Stimulated activated CD8-positive, alpha-beta memory T cell treated with anti-CD3 and anti-CD28 coated beads, Interleukin-7, amount 100 ng/mL, for 4 hours (primary cell): Measurements from ENCODE around the gene MBP.
A peak's percentile ranks its signal among the peaks of the same experiment; 100 is the strongest.

ENCODE experiments used
- DNase-seq, 2 donors: peaks; one replicate each; pipeline ENCODE4 v3.0.0-alpha.2; 2020; ENCODE audit warnings: low read depth in 2 of 2

The MBP gene

GRCh38 chr18:77084688-77085035 lies 47.9 kb downstream of the MBP start:
- no peak for DNase-seq

GRCh38 chr18:77082316-77082955 lies 50.1 kb downstream of the MBP start:
- DNase-seq = no peak

DNA sequence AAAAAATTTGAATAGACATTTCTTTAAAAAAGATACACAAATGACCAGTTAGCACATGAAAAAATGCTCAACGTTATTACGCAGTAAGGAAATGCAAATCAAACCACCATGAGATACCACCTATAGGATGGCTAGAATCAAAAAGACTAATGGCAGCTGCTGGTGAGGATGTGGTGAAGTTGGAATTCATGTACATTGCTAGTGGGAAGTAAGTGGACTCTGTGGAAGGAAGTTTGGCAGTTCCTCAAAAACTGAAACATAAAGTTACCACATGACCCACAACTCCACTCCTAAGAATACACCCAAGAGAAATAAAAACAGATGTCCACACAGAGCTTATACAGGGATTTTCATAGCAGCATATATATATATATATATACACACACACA lies 51.2 kb downstream of the MBP start:
- DNase-seq = no peak

- DNase-seq = no peak
These were observed 52.5 kb downstream of the MBP start for GRCh38 chr18:77079954-77080682.

DNA sequence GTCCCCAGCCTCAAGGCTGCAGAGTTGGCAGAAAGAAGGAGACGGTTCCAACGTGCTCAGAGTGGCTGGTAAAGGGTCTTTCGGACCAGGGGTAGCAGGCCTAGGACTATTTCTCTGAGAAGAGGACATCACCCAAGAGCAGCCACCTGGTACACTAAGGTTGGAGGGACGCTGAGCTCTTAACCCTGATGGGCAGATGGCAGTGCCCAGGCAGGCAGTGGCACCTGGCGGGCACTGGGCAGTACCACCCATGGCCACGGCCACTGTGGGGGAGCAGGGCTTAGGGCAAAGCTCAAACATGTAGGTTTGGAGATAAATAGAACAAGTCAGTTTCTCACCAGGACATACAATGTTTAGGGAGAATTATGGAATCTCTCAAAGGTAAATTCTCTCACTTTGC lies 53.5 kb downstream of the MBP start:
- no peak for DNase-seq

- DNase-seq = no peak
These were observed 53.9 kb downstream of the MBP start for GRCh38 chr18:77078690-77079070.

DNA sequence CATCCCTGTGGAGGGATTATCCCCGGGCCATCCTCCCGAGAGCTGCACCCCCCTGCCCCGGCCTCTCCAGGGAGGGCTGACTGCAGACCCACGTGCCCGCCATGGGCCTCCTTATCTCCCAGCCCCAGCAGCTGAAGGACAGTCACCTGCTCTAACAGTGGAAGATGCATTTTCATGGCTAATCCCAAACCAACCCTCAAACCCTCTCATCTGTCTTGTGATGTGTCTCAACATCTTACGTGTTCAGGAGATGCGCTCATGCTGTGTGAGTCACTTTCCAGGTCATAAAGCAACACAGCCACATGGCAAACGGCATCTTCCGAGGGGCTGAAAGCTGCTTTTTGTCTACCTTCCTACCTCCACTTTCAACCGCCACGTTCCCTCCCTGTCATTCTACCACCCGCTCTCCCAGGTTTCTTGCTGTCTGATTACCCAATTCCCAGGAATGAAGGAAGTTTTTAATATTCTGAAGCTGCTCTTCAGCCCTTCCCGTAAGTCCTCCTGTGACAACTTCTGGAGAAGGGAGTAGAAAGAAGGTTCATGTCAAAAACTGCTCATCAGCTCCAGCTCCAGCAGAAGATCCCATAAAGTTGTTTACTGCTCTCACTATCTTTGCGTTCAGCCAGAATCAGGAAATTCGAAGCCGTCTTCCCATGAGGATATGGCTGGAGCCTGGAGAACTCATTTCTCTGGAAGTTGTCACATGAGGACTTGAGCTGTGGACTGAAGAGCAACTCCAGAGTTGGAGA lies 54.5 kb downstream of the MBP start:
- DNase-seq = no peak

DNA sequence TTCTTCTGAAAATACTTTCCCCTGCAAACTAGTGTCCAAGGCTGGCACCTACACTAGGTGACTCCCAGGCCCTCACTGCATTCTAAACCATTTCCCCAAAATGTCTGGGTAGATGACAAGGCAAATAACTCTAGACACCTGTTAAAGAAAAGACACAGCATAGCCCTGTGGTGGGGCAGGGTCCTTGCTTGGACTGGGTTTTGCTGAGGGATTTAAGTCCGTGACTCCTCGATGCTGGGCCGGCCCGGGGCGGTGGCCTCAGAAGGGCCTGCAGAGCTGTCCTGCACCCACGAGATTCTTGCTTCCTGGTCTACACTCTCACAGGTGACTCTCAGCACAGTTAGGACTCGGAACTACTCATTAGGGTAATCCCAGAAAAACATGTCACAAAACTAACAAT lies 55.2 kb downstream of the MBP start:
- DNase-seq = no peak

DNA sequence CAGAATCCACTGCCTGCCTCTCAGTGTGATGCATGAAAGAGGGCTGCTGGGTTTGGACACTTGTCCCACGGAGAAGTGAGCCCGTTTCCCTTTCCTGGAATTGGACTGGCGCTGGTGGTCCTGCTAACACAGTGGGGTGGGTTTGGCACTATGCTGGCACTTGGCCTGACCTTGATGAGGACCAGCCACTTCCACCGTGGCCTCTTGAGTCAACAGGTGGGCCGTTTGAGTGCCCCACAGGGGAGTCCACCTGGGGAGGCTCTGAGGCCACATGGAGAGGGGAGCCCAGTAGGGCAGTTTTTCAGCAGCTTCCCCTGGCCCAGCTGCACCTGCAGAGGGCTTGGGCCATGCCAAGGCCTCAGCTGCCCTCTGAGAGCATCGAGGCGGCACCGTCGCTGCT lies 56.5 kb downstream of the MBP start:
- no peak for DNase-seq

- DNase-seq = no peak
These were observed 58.2 kb downstream of the MBP start for GRCh38 chr18:77074431-77074830.

DNA sequence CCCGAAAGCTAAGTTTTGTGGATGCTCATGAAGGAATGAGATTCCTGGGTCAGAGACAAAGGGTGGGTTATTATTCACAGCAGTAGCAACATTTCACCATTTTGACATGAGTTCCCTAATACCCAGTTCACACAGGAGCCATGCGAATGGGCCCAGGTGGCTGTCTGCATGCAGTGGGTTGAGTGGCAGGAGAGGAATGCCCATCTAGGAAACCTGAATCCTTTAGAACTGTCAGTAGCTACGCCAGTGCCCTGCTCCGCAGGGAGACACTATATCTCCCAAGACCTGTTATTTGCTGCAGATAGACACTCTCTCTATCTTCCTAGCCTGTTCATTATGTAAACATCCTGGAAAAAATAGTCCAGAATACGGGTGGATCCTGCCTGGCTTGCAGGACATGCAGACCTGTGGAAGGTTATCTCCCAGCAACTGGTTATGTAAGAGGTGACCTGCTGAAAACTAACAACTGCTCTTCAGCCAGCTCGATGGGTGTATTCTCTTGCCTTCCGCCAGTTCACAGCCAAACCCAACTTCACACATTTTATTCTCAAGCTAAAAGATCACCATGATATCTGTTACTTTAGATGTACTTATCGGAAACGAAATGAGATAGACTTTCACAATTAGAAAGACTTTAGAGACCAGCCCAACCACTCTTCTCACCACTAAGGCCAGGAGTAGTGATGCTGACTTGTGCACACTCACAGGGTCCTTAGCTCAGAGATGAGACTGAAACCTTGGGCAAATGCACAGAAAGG lies 59.1 kb downstream of the MBP start:
- no peak for DNase-seq

DNA sequence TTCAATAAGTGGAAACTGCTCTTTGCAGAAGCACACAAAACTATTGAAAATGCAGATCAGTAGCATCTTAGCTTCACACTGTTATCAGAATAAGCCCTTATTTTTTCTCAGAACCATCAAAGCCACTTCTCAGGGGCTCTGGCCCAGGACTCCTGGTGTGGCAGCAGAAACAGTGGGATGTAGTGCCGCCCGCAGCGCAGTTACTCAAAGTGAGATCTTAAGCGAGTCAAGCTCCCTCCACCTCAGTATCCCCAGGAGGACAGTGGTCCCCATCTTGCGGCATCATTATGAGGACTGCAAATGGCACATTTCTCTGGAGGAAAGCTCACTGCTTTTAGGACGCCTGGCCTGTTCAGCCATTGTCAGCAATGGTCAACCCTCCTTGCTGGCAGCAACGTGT lies 60.0 kb downstream of the MBP start:
- DNase-seq = no peak

- DNase-seq = peak in 1 of 2 donors; percentile 61
These were observed 60.8 kb downstream of the MBP start for GRCh38 chr18:77071711-77072292.

DNA sequence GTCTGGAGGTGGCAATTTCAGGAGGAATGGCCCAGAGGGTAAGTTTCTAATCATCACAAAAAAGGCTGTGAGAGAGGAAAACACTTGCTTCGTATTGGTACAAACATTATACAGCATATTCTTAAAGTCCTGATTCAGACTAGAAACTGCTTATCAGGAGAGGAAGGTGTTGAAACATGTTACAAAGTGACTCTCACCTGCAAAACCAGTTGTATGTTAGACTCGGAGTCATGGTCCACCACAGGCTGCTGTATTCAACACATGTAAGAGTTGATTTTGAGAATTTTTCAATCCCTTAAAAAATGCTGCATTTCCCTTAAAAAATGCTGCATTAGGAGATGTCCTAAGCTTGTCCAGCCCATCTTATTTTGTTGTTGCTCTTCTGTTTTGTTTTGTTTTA lies 61.5 kb downstream of the MBP start:
- no peak for DNase-seq

GRCh38 chr18:77070627-77071026 lies 62.0 kb downstream of the MBP start:
- DNase-seq = no peak

DNA sequence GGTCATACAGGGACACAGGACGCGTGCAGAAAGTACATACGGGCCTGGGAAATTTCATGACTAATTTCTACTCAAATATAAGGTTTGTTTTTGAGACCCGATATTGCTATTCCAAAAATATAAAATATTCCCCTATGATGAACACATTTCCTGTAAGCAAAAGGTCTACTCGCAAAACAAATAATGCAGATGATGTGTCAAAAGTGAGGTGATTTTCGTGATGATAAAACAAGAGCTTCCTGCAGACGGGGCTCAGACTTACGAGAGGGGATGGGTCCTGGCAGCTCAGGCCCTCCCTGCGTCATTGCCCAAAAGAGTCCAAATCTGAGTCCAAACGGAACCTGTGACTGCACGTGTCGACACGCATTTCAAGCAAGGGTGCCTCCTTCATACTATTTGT lies 62.7 kb downstream of the MBP start:
- no peak for DNase-seq

GRCh38 chr18:77069482-77069881 lies 63.1 kb downstream of the MBP start:
- DNase-seq = no peak

- DNase-seq = no peak
These were observed 64.0 kb downstream of the MBP start for GRCh38 chr18:77068321-77069312.

DNA sequence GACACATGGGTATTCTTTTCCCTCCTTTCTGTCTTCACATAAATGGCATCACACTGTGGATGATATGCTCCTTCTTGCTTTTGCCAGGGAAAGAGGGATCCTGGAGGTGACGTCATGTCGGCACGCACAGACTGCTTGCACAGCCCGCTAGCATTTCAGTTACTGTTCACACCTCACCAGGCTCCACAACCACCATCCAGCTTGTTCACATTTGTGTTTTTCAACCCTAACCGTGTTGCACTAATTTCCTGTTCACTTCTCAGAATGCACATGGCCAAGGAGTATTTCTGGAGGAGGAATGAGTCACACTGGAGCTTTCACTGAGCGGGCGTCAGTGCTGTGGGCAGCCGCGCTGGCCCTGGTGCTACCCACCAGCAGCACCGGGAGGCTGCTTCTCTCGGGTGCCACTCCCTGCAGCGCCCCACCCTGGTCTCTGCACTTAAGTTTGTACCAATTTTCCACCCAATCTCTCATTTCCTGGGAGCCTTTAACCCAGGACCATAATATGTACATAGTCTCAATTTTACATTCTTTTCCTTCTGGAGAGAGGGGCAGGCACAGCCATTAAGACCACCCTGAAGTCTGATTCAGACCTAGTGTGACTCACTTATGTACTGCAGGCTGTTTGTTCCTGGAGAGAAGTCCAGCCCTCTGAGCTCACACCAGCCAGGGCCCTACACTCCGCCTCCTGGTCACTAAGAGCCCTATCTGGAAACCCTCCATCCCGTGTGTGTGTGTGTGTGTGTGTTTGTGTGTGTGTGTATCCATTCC lies 65.1 kb downstream of the MBP start:
- DNase-seq = peak; percentile 60 to 75

DNA sequence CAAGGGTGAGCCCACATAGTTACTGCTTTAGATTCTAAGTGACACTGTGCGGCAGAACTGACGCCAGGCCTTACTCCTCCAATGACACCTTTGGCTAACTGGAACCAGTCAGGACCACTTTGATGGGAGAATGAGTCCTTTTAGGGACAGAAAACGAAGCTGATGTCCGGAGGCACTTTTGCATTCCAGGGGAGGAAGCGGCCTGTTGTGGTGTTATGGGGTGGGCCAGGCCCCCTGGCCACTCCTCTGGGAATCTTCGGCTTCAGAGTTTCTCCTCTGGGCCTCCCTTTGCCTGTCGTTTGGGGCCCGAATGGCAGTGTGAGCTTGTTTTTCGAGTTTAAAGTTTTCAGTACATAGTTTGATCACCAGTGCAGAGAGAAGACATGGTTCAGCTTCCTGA lies 65.9 kb downstream of the MBP start:
- no peak for DNase-seq
